Measurements from ENCODE around the gene TMEM98.

Gene TMEM98

GRCh38 chr17:32931686-32932085, 3.7 kb downstream of the TMEM98 start:
- TF ChIP-seq SNAI2 (CRISPR knock-in tag; IDR thresholded peaks at IDR 0.05), result no peak
- no peak for TF ChIP-seq ZNF8 (CRISPR knock-in tag; IDR thresholded peaks at IDR 0.05)
- TF ChIP-seq, protein P1, sequence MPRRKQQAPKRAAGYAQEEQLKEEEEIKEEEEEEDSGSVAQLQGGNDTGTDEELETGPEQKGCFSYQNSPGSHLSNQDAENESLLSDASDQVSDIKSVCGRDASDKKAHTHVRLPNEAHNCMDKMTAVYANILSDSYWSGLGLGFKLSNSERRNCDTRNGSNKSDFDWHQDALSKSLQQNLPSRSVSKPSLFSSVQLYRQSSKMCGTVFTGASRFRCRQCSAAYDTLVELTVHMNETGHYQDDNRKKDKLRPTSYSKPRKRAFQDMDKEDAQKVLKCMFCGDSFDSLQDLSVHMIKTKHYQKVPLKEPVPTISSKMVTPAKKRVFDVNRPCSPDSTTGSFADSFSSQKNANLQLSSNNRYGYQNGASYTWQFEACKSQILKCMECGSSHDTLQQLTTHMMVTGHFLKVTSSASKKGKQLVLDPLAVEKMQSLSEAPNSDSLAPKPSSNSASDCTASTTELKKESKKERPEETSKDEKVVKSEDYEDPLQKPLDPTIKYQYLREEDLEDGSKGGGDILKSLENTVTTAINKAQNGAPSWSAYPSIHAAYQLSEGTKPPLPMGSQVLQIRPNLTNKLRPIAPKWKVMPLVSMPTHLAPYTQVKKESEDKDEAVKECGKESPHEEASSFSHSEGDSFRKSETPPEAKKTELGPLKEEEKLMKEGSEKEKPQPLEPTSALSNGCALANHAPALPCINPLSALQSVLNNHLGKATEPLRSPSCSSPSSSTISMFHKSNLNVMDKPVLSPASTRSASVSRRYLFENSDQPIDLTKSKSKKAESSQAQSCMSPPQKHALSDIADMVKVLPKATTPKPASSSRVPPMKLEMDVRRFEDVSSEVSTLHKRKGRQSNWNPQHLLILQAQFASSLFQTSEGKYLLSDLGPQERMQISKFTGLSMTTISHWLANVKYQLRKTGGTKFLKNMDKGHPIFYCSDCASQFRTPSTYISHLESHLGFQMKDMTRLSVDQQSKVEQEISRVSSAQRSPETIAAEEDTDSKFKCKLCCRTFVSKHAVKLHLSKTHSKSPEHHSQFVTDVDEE (CRISPR knock-in tag; IDR thresholded peaks at IDR 0.05), result no peak
- TF ChIP-seq TCF4 (CRISPR knock-in tag; IDR thresholded peaks at IDR 0.05; ENCODE audit: borderline replicate concordance), result no peak
- no peak for TF ChIP-seq RARB (CRISPR knock-in tag; IDR thresholded peaks at IDR 0.05)
- no peak for TF ChIP-seq PPARA (CRISPR knock-in tag; IDR thresholded peaks at IDR 0.05; ENCODE audit: borderline replicate concordance)
- no peak for ATAC-seq

- TF ChIP-seq TCF4 (CRISPR knock-in tag; IDR thresholded peaks at IDR 0.05; ENCODE audit: borderline replicate concordance), result no peak
- no peak for TF ChIP-seq POU6F1 (CRISPR knock-in tag; IDR thresholded peaks at IDR 0.05; ENCODE audit: borderline replicate concordance, low read depth)
- TF ChIP-seq PPARA (CRISPR knock-in tag; IDR thresholded peaks at IDR 0.05; ENCODE audit: borderline replicate concordance), result no peak
- no peak for TF ChIP-seq ZFP3 (CRISPR knock-in tag; IDR thresholded peaks at IDR 0.05)
- no peak for TF ChIP-seq ZC3H10 (CRISPR knock-in tag; IDR thresholded peaks at IDR 0.05)
- TF ChIP-seq ZNF70 (CRISPR knock-in tag; IDR thresholded peaks at IDR 0.05), result no peak
- no peak for TF ChIP-seq RARB (CRISPR knock-in tag; IDR thresholded peaks at IDR 0.05)
- TF ChIP-seq ZFP30 (CRISPR knock-in tag; IDR thresholded peaks at IDR 0.05), result no peak
- TF ChIP-seq ZNF565 (CRISPR knock-in tag; conservative IDR thresholded peaks at IDR 0.05; ENCODE audit: low read depth), result no peak
- no peak for ATAC-seq
Observed at GRCh38 chr17:32933881-32934280, 5.9 kb downstream of the TMEM98 start.

- TF ChIP-seq TOX (CRISPR knock-in tag; IDR thresholded peaks at IDR 0.05; ENCODE audit: borderline replicate concordance) (no peak), SNAI2 (CRISPR knock-in tag; IDR thresholded peaks at IDR 0.05) (no peak)
- TF ChIP-seq, protein P2, sequence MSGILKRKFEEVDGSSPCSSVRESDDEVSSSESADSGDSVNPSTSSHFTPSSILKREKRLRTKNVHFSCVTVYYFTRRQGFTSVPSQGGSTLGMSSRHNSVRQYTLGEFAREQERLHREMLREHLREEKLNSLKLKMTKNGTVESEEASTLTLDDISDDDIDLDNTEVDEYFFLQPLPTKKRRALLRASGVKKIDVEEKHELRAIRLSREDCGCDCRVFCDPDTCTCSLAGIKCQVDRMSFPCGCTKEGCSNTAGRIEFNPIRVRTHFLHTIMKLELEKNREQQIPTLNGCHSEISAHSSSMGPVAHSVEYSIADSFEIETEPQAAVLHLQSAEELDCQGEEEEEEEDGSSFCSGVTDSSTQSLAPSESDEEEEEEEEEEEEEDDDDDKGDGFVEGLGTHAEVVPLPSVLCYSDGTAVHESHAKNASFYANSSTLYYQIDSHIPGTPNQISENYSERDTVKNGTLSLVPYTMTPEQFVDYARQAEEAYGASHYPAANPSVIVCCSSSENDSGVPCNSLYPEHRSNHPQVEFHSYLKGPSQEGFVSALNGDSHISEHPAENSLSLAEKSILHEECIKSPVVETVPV (CRISPR knock-in tag; IDR thresholded peaks at IDR 0.05), result no peak
Observed at GRCh38 chr17:32935726-32936125, 7.8 kb downstream of the TMEM98 start.

DNA sequence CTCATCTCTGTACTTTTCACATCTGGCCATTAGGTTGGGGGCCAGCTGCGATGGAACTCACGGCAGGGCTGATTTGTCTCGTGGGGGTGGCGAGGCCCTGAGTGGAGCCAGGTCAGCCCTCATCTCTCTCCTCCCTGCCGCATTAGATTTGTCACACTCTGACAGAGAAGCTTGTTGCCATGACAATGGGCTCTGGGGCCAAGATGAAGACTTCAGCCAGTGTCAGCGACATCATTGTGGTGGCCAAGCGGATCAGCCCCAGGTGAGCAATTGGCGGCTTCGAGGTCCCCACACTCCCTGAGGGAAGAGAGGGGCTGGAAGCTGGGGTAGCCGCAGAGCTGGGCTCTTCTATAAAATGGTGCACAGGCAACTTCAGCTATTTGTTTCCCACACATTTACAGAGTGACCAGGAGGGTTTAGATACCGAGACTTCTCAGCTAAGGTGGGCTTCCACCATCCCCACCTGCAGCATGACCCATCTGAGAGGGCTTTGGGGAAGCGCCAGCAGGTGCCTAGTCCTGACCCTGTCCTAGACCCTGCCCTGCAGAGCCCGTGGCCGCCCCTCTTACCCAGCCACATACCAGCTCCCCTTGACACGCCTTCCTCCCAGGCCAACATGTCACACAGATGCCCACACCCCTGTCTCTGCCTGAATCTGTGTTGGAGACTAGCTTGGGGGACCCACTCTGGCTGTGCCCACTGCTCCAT, 8.4 kb downstream of the TMEM98 start:
- TF ChIP-seq PPARA (CRISPR knock-in tag; IDR thresholded peaks at IDR 0.05; ENCODE audit: borderline replicate concordance) (no peak), ZC3H10 (CRISPR knock-in tag; IDR thresholded peaks at IDR 0.05) (no peak), POU6F1 (CRISPR knock-in tag; IDR thresholded peaks at IDR 0.05; ENCODE audit: borderline replicate concordance, low read depth) (no peak), BACH2 (CRISPR knock-in tag; IDR thresholded peaks at IDR 0.05; ENCODE audit: borderline replicate concordance) (no peak), ISL1 (CRISPR knock-in tag; IDR thresholded peaks at IDR 0.05) (no peak)
- ATAC-seq, result peak; percentile 27; the same call in 2 of the 3 replicates

More at GRCh38 chr17:32935726-32936125, 7.8 kb downstream of the TMEM98 start:
- ATAC-seq, result no peak

GRCh38 chr17:32936894-32937500, 9.0 kb downstream of the TMEM98 start:
- no peak for TF ChIP-seq ARNTL (CRISPR knock-in tag; IDR thresholded peaks at IDR 0.05; ENCODE audit: borderline replicate concordance, low read depth)
- ATAC-seq, result peak; percentile 86

Measured in SK-N-SH treated with all-trans-retinoic acid at 6 μM for 48 hours (cell line).